SIG-M5 treated with dmso at 0.1 percent for 504 hours (cell line): Measurements from ENCODE around the gene LAMA5.
A peak's percentile ranks its signal among the peaks of the same experiment; 100 is the strongest.

Source experiments
- DNase-seq: peaks from one replicate; lab custom pipeline; 2025; ENCODE audit not compliant: unreplicated experiment; lab: John Stamatoyannopoulos, UW

The LAMA5 gene

GRCh38 chr20:62305149-62305764 is 61.9 kb downstream of the LAMA5 start:
- DNase-seq, result no peak

- DNase-seq, result no peak
These were observed 62.6 kb downstream of the LAMA5 start for GRCh38 chr20:62304331-62305148.

GRCh38 chr20:62303340-62304226 is 63.5 kb downstream of the LAMA5 start:
- DNase-seq, result peak; percentile 23

GRCh38 chr20:62303062-62303339 is 64.1 kb downstream of the LAMA5 start:
- no peak for DNase-seq

- peak; percentile 95 for DNase-seq
These were observed 64.6 kb downstream of the LAMA5 start, which contains the start of gene ADRM1 for GRCh38 chr20:62302341-62303061. Gene ADRM1, plus strand, starts transcription at chr20:62302997. Its CDS starts 572 bp downstream, at chr20:62303569.

GRCh38 chr20:62301773-62302340 is 65.3 kb downstream of the LAMA5 start:
- DNase-seq, result peak; percentile 99

GRCh38 chr20:62301111-62301668 is 65.9 kb downstream of the LAMA5 start:
- no peak for DNase-seq

- DNase-seq, result no peak
These were observed 66.8 kb downstream of the LAMA5 start for GRCh38 chr20:62300319-62300718.

GRCh38 chr20:62299666-62300236 is 67.4 kb downstream of the LAMA5 start:
- DNase-seq, result no peak

GRCh38 chr20:62298577-62299249 is 68.4 kb downstream of the LAMA5 start:
- DNase-seq, result no peak

GRCh38 chr20:62297449-62298227 is 69.5 kb downstream of the LAMA5 start:
- DNase-seq, result no peak

- DNase-seq, result no peak
These were observed 70.2 kb downstream of the LAMA5 start for GRCh38 chr20:62296724-62297448.

GRCh38 chr20:62294516-62294915 is 72.6 kb downstream of the LAMA5 start:
- no peak for DNase-seq

GRCh38 chr20:62293946-62294345 is 73.2 kb downstream of the LAMA5 start:
- no peak for DNase-seq

GRCh38 chr20:62293111-62293784 is 73.9 kb downstream of the LAMA5 start:
- no peak for DNase-seq

- no peak for DNase-seq
These were observed 75.0 kb downstream of the LAMA5 start for GRCh38 chr20:62292108-62292507.

GRCh38 chr20:62291251-62292066 is 75.7 kb downstream of the LAMA5 start:
- DNase-seq, result no peak
